ENCODE results near the gene ZNF579. TPM values are rescaled to one million over a fixed set of nuclear protein-coding genes. Genes with fewer than 3 reads are reported as not detected.

The ZNF579 gene
- total and polyA plus RNA-seq, 9 of the 15 experiments (the other 6 are each of a cell fraction or from before 2014, with no cell fraction given): 0.06 to 15.9 (median 1.6) TPM

GRCh38 chr19:55599842-55600661 is 19.4 kb upstream of the ZNF579 start, which contains the start of gene ZNF524 (continued):
- TF ChIP-seq RREB1 (CRISPR knock-in tag; IDR thresholded peaks at IDR 0.05): no peak; the same call in 1 of the 2 replicates
- TF ChIP-seq SMAD3 (CRISPR knock-in tag; conservative IDR thresholded peaks at IDR 0.05): no peak
- TF ChIP-seq FIP1L1 (IDR thresholded peaks at IDR 0.05; ENCODE audit: low read depth, low read length, poor library complexity, severe bottlenecking): no peak
- no peak for TF ChIP-seq ZBTB34 (CRISPR knock-in tag; IDR thresholded peaks at IDR 0.05)
- TF ChIP-seq TOE1 (IDR thresholded peaks at IDR 0.05; ENCODE audit: borderline replicate concordance): peak; percentile 96
- TF ChIP-seq TOE1 (CRISPR knock-in tag; IDR thresholded peaks at IDR 0.05; ENCODE audit: borderline replicate concordance, low read depth): no peak
- TF ChIP-seq ELF1 (tag; IDR thresholded peaks at IDR 0.05): peak; percentile 56
- no peak for TF ChIP-seq ZNF511 (CRISPR knock-in tag; IDR thresholded peaks at IDR 0.05)
- no peak for TF ChIP-seq FUS (optimal IDR thresholded peaks at IDR 0.05; ENCODE audit: low read depth, low read length)
- TF ChIP-seq ZBTB12 (CRISPR knock-in tag; IDR thresholded peaks at IDR 0.05): no peak
- TF ChIP-seq TEAD1 (CRISPR knock-in tag; IDR thresholded peaks at IDR 0.05): peak; percentile 23 to 78; a peak in 1 of 4 replicates
- no peak for TF ChIP-seq ZNF561 (CRISPR knock-in tag; conservative IDR thresholded peaks at IDR 0.05)
- no peak; a peak in 1 of 4 replicates for TF ChIP-seq NONO (IDR thresholded peaks at IDR 0.05; ENCODE audit: low read depth in 2 of 2, low read length in 1 of 2)
- peak; percentile 98 for TF ChIP-seq E2F8 (IDR thresholded peaks at IDR 0.05; ENCODE audit: low read depth, partially characterized antibody)

All from K562 (cell line).